DMS 273 (cell line): Measurements from ENCODE around the gene SMIM14.
A peak's percentile ranks its signal among the peaks of the same experiment; 100 is the strongest.
"Not testable (repeated sequence)": the region's sequence is repeated elsewhere in the genome, so short reads cannot be mapped to it uniquely, and the experiment has no call there.

Source experiments
- DNase-seq: peaks from one replicate; lab custom pipeline; 2025; ENCODE audit not compliant: unreplicated experiment; lab: John Stamatoyannopoulos, UW

Gene SMIM14

DNA sequence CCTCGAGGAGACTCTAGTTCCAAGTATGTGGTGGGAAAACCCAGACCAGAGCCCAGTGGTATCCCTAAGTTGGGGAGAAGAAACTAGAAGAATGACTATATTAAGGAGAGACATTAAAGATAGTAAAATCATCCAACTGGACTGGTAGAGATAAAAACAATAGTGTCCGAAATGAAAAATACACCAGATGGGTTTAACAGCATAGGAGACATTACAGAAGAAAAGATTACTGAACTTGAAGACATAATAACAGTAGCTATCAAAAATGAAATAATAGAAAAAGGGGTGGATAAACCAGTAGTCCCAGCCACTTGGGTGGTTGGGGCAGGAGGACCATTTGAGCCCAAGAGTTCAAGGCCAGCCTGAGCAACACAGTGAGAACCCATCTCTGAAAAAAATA is 31.9 kb downstream of the SMIM14 start:
- no peak for DNase-seq

DNA sequence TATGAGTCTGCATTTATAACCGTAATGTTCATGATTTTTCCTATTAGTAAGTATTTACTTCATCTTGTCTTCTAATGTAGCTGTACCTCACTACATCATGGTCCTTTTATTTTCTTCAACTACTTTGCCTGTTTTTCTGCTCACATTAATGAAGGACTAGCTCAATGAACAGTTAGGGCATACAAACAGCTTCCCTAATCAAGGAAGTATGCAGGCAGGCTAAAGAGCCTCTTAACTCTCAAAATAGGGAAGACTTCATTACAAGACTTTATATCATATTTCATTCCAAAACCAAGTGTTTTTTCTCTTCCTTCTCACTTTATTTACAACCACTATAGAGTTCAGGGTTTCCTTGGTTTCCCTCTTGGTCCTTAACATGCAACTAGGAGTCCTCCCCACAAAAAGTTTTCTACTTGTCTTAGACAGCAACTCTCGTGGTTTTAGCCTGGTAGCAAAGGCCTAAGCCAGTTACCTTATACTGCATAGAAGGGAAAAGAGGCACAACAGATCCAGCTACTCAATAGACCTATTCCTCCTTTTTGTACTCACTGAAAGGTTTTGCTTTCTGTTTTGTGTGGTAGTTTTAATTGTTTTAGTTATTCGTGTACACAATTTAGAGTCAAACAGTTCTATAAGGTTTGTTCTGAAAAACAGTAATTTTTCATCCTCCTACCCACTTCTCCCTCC is 40.8 kb downstream of the SMIM14 start:
- no peak for DNase-seq

DNA sequence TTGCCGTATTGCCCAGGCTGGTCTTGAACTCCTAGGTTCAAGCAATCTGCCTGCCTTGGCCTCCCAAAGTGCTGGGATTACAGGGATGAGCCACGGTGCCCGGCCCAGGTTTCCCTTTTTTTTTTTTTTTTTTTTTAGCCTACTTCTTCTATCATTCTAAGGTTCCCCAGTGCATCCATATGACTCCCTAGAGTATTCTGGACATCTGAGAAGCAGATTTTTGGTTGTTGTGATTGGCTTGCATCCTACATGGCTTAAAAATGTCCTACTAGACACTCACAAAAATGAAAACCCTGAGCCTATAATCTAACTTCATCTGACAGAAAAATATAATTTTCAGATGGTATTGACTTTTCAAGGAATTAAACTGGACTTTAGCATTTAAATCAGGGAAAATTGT is 41.7 kb downstream of the SMIM14 start:
- no peak for DNase-seq

DNA sequence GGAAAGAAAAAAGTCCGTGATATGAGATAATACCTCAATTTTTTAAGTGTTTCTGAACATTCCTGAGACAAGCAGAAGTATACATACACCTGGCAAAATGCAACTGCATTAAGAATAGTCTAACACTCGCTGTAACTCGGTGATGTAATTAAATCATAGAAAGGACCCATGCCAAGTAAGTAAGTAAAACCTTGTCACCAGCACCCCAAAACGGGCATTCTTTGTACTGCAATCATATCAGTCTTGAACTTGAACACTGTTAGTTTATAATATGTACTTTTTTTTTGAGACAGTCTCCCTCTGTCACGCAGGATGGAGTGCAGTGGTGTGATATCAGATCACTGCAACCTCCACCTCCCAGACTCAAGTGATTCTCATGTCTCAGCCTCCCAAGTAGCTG is 47.4 kb downstream of the SMIM14 start:
- peak; percentile 23 for DNase-seq

DNA sequence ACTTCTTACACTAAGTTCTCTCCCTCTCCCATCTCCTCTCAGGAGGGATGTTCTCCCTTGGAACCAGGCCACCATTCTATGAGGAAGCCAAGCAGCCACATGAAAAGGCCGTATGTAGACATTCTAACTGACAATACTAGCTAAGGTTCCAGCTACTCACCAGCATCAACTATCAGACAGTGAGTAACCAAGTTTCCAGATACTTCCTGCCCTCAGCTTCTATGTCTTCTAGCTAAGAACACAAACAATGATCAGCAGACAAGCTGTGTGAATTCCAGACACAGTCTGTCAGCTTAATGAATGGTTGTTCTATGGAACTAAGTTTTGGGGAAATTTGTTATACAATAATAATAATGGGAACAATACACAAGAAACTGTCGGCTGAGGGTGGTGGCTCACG is 50.8 kb downstream of the SMIM14 start:
- DNase-seq, result no peak

DNA sequence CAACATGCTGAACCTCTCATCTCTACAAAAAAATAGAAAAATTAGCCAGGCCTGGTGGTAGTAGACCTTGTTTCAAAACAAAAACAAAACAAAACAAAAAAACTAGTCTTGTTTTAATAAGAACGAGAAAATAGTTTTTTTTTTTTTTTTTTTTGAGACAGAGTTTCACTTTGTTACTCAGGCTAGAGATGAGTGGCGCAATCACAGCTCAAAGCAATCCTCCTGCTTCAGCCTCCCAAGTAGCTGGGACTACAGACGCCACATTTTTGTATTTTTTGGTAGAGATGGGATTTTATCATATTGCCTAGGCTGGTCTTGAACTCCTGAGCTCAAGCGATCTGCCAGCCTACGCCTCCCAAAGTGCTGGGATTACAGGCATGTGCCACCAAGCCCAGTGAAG is 63.7 kb downstream of the SMIM14 start:
- no peak for DNase-seq

DNA sequence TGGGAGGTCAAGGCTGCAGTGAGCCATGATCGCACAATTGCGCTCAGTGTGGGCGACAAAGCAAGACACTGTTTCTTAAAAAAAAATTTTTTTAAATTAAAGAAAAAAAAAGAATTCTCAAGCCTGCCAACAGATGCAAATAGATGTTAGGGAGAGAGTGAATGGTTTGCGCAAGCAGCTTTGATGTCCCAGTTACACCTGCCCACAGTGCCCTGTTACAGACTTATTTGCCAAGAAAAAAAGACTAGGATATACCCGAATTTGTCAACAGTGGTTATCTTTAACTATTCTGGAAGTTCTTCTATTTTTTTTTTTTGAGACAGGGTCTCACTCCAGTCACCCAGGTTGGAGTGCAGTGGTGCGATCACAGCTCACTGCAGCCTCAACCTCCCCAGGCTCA is 67.2 kb downstream of the SMIM14 start:
- DNase-seq, result no peak

DNA sequence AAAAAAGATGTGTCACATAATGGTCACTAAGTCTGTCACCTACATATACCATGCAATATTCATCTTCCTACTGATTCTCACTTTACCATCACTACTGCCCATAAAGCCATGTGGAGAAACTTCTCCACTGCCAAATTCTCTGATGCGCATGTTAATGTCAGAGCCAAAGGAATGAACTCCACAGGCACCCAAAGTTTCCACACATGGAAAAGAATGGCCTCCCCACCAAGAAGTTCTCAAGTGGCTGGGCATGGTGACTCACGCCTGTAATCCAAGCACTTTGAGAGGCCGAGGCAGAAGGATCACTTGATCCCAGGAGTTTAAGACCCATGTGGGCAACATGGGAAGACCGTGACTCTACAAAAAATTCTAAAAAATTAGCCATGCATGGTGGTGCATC is 67.6 kb downstream of the SMIM14 start:
- DNase-seq, result no peak

DNA sequence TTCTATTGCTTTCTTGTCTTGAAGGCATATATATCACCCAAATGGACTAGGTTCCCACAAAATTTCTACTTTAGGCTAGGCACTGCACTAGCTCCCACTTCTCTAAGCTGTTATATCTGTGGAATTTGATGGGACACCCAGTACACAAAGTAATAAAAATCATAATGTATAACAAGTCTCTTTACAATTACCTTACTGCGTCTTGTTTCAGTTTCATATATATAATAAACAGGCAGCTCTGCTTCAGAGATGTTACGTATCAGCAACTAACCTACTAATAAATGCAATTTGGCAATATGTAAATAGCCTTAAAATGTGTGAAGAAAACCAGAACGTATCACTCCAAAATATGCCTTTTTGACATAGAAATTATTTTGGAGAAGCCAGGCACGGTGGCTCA is 69.5 kb downstream of the SMIM14 start:
- DNase-seq, result no peak

DNA sequence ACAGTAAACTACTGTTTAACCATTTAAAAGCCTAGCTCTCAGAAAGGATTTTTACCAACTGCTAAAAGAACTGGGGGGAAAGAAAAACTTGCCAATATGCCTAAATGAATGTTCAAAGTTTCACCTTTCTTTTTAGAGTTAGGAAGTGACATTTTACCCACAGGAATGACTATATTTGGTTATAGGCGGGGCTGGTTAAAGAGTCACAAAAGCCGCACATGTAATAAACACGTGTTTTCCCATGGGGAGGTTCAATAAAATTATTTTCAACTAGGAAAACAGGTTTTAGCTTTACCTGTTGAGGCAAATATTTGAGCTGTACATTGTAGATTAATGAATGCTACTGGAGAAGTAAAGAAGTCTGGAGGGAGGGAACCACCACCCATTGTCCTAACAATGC is 69.9 kb downstream of the SMIM14 start:
- no peak for DNase-seq

DNA sequence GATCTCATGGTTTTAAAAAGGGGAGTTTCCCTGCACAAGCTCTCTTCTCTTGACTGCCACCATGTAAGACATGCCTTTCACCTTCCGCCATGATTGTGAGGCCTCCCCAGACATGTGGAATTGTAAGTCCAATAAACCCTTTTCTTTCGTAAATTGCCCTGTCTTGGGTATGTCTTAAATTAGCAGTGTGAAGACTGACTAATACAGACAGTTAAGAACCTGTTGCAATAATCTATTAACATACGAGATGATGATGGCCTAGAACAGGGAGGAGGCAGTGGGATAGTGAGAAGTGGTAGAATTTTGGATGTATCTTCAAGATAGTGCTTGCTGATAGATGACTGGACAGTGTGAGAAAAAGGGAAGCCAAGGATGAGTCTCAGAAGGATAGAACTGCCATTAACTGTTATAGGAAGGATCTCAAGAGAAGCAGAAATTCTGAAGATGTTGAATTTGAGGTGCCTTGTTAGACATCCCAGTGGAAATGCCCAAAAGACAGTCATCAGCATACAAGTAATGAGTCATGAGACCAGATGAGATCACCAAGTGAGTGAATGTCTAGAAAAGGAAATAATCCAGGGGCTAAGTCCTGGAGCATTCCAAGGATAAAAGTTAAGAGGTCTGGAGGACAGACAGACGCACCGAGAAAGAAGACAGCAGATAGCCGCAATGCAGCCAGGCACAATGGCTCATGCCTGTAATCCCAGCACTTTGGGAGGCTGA is 72.6 kb downstream of the SMIM14 start:
- no peak for DNase-seq

DNA sequence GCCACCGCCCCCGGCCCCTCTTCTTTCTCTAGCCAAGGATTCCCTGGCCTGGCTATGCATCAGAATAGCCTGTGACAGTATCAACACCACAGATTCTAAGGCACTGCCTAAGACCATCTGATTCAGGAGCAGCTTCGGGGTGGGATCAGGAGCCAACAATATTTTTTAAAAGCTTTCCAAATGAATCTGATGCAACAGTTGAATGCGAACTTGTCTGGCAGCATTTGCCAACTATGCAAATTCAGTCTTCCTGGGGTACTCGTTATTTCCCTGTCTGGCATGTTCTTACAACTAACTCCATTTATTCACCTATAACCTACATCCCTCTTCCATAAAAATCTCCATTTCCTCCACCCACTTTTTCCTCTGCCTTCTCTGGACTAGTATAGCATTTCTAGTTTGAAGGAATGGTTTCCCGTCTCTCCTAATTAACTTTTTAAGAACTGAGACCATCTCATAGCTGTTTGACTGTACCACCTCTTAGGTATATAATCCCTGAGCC is 75.3 kb downstream of the SMIM14 start:
- no peak for DNase-seq

DNA sequence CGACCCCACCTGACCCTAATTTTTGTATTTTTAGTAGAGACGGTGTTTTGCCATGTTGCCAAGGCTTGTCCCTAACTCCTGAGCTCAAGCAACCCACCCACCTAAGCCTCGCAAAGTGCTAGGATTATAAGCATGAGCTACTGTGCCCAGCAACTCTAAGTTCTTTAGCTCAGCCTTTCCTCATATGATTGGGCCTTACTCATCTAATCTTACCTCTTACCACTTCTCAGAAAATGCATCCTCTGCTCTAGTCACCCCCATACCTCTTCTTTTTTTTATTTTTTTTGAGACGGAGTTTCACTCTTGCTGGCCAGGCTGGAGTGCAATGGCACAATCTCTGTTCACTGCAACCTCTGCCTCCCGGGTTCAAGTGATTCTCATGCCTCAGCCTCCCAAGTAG is 75.9 kb downstream of the SMIM14 start:
- no peak for DNase-seq

DNA sequence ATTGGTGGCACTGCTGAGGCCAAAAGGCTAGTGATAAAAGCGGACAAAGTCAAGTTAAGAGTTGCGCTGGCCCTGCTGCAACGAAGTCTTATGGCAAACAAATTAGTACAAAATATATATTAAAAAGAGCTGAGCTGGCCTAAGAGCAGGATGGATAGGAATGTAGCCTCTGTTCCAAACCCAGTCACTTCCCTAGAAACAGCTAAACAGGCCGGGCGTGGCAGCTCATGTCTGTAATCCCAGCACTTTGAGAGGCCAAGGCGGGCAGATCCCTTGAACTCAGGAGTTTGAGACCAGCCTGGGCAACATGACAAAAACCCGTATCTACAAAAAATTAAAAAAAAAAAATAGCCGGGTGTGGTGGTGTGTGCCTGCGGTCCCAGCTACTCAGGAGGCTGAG is 79.0 kb downstream of the SMIM14 start:
- no peak for DNase-seq

DNA sequence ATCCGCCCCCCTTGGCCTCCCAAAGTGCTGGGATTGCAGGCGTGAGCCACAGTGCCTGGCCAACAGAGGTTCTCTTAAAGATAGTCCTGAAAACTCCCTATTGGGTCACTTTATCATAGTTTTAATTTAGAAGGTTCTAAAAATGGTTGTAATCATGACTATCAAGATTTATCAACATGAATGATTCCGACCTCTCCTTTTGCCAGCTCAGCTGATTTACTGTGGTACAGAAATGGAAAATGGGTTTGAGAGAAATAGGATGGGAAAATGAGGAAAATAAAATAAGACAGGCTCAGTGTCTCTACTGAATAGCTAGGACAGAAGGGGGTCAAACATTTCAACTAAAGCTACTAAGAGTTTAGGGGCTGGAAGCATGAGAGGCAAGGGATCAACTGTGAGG is 83.2 kb downstream of the SMIM14 start:
- DNase-seq, result no peak

DNA sequence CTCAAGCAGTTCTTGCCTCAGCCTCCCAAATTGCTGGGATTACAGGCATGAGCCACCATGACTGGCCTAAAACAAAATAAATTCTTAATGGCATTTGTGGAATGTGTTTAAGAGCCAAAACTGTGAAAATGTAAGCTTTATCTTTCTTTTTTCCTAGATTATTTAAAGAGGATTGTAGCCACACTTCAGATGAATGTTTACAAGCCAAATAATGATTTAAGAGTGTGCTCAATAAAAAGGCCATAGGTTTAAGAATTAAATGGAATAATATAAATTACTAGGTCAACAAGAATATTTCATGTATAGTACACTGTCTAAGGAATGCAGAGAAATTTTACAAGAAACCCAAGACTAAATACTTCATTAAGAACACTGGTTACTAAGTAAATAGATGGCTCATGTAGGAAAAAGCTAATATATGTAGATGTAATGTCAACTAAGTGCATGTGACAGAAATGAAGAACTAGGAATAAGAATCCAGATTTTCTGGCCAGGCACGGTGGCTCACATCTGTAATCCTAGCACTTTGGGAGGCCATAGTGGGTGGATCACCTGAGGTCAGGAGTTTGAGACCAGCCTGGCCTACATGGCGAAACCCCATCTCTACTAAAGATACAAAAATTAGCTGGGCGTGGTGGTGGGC is 90.1 kb downstream of the SMIM14 start:
- DNase-seq, result no peak

DNA sequence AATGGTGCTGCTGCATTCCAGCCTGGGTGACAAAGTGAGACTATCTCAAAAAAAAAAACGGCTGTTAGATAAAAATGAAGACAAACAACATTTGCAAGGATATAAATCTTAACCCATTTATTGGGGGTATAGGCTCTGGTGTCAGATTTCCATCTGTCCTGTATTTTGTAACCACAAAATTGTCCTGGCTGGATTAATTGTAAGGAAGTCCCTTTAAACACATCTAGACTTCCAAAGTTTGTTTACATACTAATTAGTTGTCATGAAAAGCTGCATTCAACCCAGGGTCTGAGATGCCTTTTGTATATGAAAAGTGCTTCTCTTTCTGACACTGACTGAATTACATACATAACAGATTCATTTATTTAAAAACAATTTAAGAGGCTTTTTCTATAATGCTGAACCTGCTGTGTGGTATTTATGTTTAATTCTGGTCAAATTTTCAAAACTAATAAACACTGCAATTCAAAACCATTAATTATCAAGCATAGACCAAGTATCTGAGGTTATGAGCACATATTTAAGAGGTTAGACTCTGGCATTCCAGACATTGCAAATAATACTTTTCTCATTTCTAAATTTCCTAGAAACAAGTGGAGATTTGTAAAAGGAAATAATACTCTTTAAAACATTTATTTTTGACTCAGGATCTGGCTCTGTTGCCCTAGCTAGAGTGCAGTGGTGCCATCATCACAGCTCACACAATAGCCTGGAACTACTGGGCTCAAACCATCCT is 93.9 kb downstream of the SMIM14 start:
- DNase-seq, result no peak

DNA sequence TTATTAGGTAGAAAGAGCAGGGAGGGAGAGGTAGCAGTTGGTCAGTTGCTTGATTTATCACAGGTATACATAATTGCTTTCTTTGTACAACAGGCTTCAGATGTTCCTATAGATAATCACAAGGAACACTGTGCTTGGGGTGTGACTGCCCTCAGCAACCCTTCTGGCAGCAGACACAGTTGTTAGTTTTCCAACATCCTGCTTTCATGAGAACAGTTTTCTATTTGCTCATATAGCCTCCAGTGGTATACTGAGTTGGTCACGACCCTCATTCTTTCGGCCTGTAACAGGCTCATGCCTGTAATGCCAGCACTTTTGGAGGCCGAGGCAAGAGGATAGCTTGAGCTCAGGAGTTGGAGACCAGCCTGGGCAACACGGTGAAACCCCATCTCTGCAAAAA is 94.6 kb downstream of the SMIM14 start:
- DNase-seq, result not testable (repeated sequence)

DNA sequence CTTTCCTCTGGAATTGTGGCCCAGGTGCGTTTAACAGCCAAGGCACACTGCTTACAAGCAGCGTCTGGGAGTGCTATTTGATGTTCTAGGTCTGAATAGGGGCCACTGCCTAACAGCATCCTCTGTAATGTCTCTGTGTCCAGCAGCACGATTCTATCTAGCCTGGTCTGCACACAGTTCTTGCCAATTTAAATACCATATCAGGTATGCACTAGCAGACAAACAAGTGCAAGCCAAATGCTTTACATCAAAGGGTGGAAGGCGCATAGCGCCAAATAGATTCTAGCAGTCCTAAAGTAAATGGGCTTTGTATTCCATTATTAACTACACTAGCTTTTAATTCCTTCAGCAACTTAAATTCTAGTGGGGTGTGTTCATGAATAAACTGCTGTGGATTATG is 95.6 kb downstream of the SMIM14 start:
- no peak for DNase-seq

DNA sequence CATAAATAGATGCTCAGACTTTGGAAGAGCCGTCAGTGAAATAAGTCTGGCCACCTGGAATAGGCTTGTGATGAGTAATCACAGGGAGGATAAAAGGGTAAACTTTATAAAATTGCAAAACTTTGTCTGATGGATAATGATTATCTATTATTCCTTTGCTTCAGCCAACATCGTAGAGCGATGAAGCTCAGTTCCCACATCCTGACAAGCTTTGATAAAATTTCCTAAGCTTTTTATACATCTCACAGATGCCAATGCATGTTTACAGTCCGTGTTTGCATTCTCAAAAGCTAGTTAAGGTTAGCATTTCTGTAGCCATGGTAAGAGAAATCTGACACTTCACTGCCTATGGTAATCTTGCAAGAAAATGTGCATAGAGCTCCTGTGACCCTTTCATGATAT is 96.1 kb downstream of the SMIM14 start:
- no peak for DNase-seq

DNA sequence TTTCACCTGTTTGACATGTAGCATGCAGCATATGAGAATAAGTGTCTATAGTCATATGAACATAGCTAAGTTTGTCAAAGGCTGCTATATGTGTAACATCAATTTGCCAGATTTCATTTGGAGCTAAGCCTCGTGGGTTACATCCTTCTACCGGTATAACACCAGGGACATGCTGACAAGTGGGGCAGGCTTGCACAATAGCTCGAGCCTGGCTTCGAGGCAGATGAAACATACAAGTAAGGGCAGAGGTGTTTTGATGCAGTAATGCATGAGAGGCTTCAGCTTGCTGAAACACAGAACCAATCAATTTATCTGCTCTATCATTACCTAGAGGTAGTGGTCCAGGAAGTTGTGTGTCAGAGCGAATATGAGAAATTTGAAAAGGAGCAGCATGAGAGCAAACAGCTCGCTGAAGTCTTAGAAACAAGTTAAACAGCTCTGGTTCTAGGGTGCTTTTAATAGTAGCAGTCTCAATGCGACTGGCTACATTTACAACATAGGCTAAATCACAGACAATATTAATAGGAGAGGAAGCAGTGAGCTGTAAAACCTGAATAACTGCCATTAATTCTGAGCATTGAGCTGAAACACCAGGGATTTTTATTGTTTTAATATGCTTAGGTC is 96.6 kb downstream of the SMIM14 start:
- no peak for DNase-seq
